Esophagus squamous epithelium (tissue), 5 donors: Measurements from ENCODE around the gene POTEE. TPM values are rescaled to one million over a fixed set of nuclear protein-coding genes. Genes with fewer than 3 reads are reported as not detected.
"Not testable (repeated sequence)": the region's sequence is repeated elsewhere in the genome, so short reads cannot be mapped to it uniquely, and the experiment has no call there.

Source experiments
- DNase-seq: peaks from one replicate; lab custom pipeline; 2025; lab: John Stamatoyannopoulos, UW
- H3K27ac ChIP-seq, 4 donors: fragments of 200-600 bp; sonication (generic); one replicate each; pipeline ENCODE4 v1.5.1; 2016 to 2019; ENCODE audit warnings: mild to moderate bottlenecking in 1 of 4
- H3K27me3 ChIP-seq, 4 donors: fragments of 200-600 bp; sonication (generic); 1 replicate in 3 of 4; 2 replicates in 1 of 4; pipeline versions ENCODE4 v1.5.1 to v1.6.0; 2017 to 2021; ENCODE audit warnings: antibody characterized with exemption in 1 of 4
- H3K36me3 ChIP-seq, 3 donors: fragments of 200-600 bp; sonication (generic); one replicate each; pipeline ENCODE4 v1.5.1; 2016 to 2019
- H3K4me1 ChIP-seq, 3 donors: fragments of 200-600 bp; sonication (generic); one replicate each; pipeline ENCODE4 v1.5.1; 2017 to 2019
- H3K4me3 ChIP-seq, 4 donors: fragments of 200-600 bp; sonication (generic); 1 replicate in 3 of 4; 2 replicates in 1 of 4; pipeline ENCODE4 v1.5.1; 2016 to 2019; ENCODE audit warnings: mild to moderate bottlenecking in 2 of 4, moderate library complexity in 1 of 4
- H3K9me3 ChIP-seq, 3 donors: fragments of 200-600 bp; sonication (generic); one replicate each; pipeline ENCODE4 v1.5.1; 2016 to 2019
- CTCF ChIP-seq, 6 experiments: fragments of 450-650 bp in 4 of 6; fragments of 200-600 bp in 2 of 6; sonication (generic) in 2 of 6; IDR thresholded peaks; one replicate each; pipeline ENCODE4 v1.5.1; 2016 to 2019; ENCODE audit warnings: antibody characterized with exemption in 6 of 6, mild to moderate bottlenecking in 4 of 6, moderate library complexity in 4 of 6
- WGBS, 2 donors: methylation state at CpG; one replicate each; pipeline ENCODE4 v1.1.5; 2018; 5-methylcytosine and 5-hydroxymethylcytosine counted together
- intact Hi-C: fragments of 100-400 bp; cut with DNase I; formaldehyde crosslinking; loops from one replicate; pipeline ENCODE4 v1.15.0; 2022
- total RNA-seq, 4 donors: library from RNA; depleted of rRNA; stranded (reverse); fragments of >200 nt; gene quantifications; one replicate each; pipeline ENCODE4 v1.1.0, GENCODE V29; 2016
- donor health status: DM: yes; HTN: yes; CAD: no.

The POTEE gene
- not detected for total RNA-seq

GRCh38 chr2:131209030-131209772, at the start of gene POTEE:
Gene POTEE (plus strand): TSS chr2:131209536. CDS start chr2:131218403, 8,867 bp downstream.
- 97 to 100% methylated on average over 1 to 16 of the region's 33 CpGs for WGBS, 2 donors

GRCh38 chr2:131165562-131165961, 43.8 kb upstream of the POTEE start:
- intact Hi-C loops, DNase-seq, H3K36me3 ChIP-seq, H3K27me3 ChIP-seq, H3K4me1 ChIP-seq, H3K4me3 ChIP-seq, H3K27ac ChIP-seq, H3K9me3 ChIP-seq: not testable (repeated sequence)
- 86 to 95% methylated on average over 5 of the region's 5 CpGs for WGBS, 2 donors

More at GRCh38 chr2:131209030-131209772, at the start of gene POTEE:
- H3K27ac ChIP-seq, H3K27me3 ChIP-seq, H3K36me3 ChIP-seq, intact Hi-C loops, DNase-seq, H3K4me3 ChIP-seq, H3K9me3 ChIP-seq, H3K4me1 ChIP-seq: not testable (repeated sequence)

GRCh38 chr2:131168538-131168937, 40.8 kb upstream of the POTEE start:
- H3K4me1 ChIP-seq: no peaks in the 10 kb centered on the region
- H3K36me3 ChIP-seq: no peaks in the 10 kb centered on the region
- H3K27ac ChIP-seq: no peak overlapping the region
- 79 to 82% methylated on average over 3 to 5 of the region's 5 CpGs for WGBS, 2 donors
- DNase-seq: no peak
- peaks cover 0 to under 1% (median 0%) of the 10 kb centered on the region in 4 donors for H3K27me3 ChIP-seq
- H3K4me3 ChIP-seq: no peak overlapping the region
- no peaks in the 10 kb centered on the region for H3K9me3 ChIP-seq
- intact Hi-C loops: no loop called here
- no peak for TF ChIP-seq CTCF (IDR thresholded peaks at IDR 0.05)

- 68 to 76% methylated on average over 7 to 8 of the region's 10 CpGs for WGBS, 2 donors
- H3K27me3 ChIP-seq: peaks cover 0 to 11% (median 0%) of the 10 kb centered on the region in 4 donors
- H3K9me3 ChIP-seq, intact Hi-C loops, H3K4me3 ChIP-seq, H3K4me1 ChIP-seq, H3K36me3 ChIP-seq, DNase-seq, H3K27ac ChIP-seq: not testable (repeated sequence)
Measured at GRCh38 chr2:131178050-131178449, 31.3 kb upstream of the POTEE start.

GRCh38 chr2:131178721-131179418, 30.5 kb upstream of the POTEE start:
- H3K9me3 ChIP-seq, H3K4me3 ChIP-seq, DNase-seq, H3K4me1 ChIP-seq, H3K27me3 ChIP-seq, intact Hi-C loops, H3K36me3 ChIP-seq, H3K27ac ChIP-seq: not testable (repeated sequence)
- 76 to 83% methylated on average over 13 to 15 of the region's 15 CpGs for WGBS, 2 donors

- H3K27ac ChIP-seq, intact Hi-C loops, H3K4me1 ChIP-seq, H3K36me3 ChIP-seq, H3K27me3 ChIP-seq, DNase-seq, H3K4me3 ChIP-seq, H3K9me3 ChIP-seq: not testable (repeated sequence)
- WGBS, 2 donors: 61 to 69% methylated on average over 4 of the region's 4 CpGs
Measured at GRCh38 chr2:131181451-131181850, 27.9 kb upstream of the POTEE start.

- H3K27ac ChIP-seq, H3K9me3 ChIP-seq, DNase-seq, H3K4me3 ChIP-seq, H3K4me1 ChIP-seq, intact Hi-C loops, H3K36me3 ChIP-seq: not testable (repeated sequence)
- 37 to 50% methylated on average over 3 of the region's 3 CpGs for WGBS, 2 donors
- peaks cover 0 to 12% (median 0%) of the 10 kb centered on the region in 4 donors for H3K27me3 ChIP-seq
Measured at GRCh38 chr2:131193421-131193820, 15.9 kb upstream of the POTEE start.

- H3K27ac ChIP-seq, DNase-seq, H3K4me1 ChIP-seq, H3K9me3 ChIP-seq, H3K4me3 ChIP-seq, intact Hi-C loops, H3K36me3 ChIP-seq: not testable (repeated sequence)
- WGBS, 2 donors: 47 to 58% methylated on average over 2 of the region's 2 CpGs
- H3K27me3 ChIP-seq: peaks cover 0 to 12% (median 0%) of the 10 kb centered on the region in 4 donors
Measured at GRCh38 chr2:131196186-131196585, 13.2 kb upstream of the POTEE start.
